C4-2B (cell line): Measurements from ENCODE around the gene DENND1C.

Source experiments
- CTCF ChIP-seq: fragments of 450-650 bp; conservative IDR thresholded peaks from 2 replicates; pipeline ENCODE4 v1.5.1; 2017; ENCODE audit warnings: mild to moderate bottlenecking
- ZFX ChIP-seq: fragments of 450-650 bp; IDR thresholded peaks from 2 replicates; pipeline ENCODE4 v1.6.1; 2017

- no peak for TF ChIP-seq CTCF
- no peak for TF ChIP-seq ZFX
Observed at GRCh38 chr19:6499052-6499790, 17.6 kb upstream of the DENND1C start.
